HCT116 (cell line): ENCODE measurements around the gene CXXC1. TPM values are rescaled to one million over a fixed set of nuclear protein-coding genes. Genes with fewer than 3 reads are reported as not detected.
A peak's percentile ranks its signal among the peaks of the same experiment; 100 is the strongest.

ENCODE experiments used
- ATAC-seq: fragments of 200-7000 bp; cut with Tn5 transposase; 2 replicates; pipeline ENCODE4 v1.9.1; 2020; ENCODE audit warnings: mild to moderate bottlenecking, moderate library complexity
- BruUV-seq: library from RNA; stranded (reverse); fragments of 400-500 nt; replicated peaks from 2 replicates; lab custom pipeline; 2021; lab: Mats Ljungman, UMichigan
- CTCF ChIA-PET: fragments of 300-600 bp; sonication (Branson Sonifier 250); formaldehyde crosslinking; loops from one replicate; lab custom pipeline; 2021; ENCODE audit warnings: antibody characterized with exemption; lab: Charles Lee
- POLR2A ChIA-PET: fragments of 300-600, 350-600 bp; sonication (Branson Sonifier 250); formaldehyde crosslinking; loops from one replicate; lab custom pipeline; 2021; ENCODE audit warnings: antibody characterized with exemption; lab: Charles Lee
- RAD21 ChIA-PET, 2 experiments: fragments of 300-600 bp; sonication (Branson Sonifier 250); formaldehyde crosslinking; loops; one replicate each; lab custom pipeline; 2023; ENCODE audit warnings: low total read pairs in 2 of 2; ENCODE audit not compliant: uncharacterized antibody in 2 of 2, unreplicated experiment in 2 of 2, low non-redundant PET in 1 of 2; lab: Charles Lee
- DNase-seq: peaks from one replicate; pipeline ENCODE4 v3.0.0-alpha.2; 2010; ENCODE audit warnings: low read depth, low spot score
- H2AFZ ChIP-seq: fragments of 200-600 bp; shearing (Covaris generic), sonication (generic); 2 replicates; pipeline ENCODE4 v1.6.1; 2017; ENCODE audit warnings: low read depth, mixed run types, mixed read lengths, antibody characterized with exemption, low read length; ENCODE audit not compliant: poor library complexity, severe bottlenecking
- H3K27ac ChIP-seq: 2 replicates; pipeline ENCODE4 v1.5.1; 2012; ENCODE audit warnings: low read depth, low read length
- H3K27me3 ChIP-seq: fragments of 200-600 bp; sonication (generic); 2 replicates; pipeline ENCODE4 v1.6.1; 2016; ENCODE audit warnings: mixed run types, low read length, mixed read lengths; ENCODE audit not compliant: insufficient read depth
- H3K36me3 ChIP-seq, 2 experiments: fragments of 200-500 bp in 1 of 2; fragments of 200-600 bp in 1 of 2; sonication (Bioruptor generic) in 1 of 2; sonication (generic) in 1 of 2; 2 replicates each; pipeline versions ENCODE4 v1.5.1 to v1.6.1; 2014 to 2016; ENCODE audit warnings: low read length in 2 of 2, inconsistent platforms in 1 of 2, mixed read lengths in 1 of 2, mixed run types in 1 of 2; ENCODE audit not compliant: insufficient read depth in 2 of 2, control insufficient read depth in 1 of 2
- H3K4me1 ChIP-seq, 2 experiments: fragments of 200-600 bp in 1 of 2; sonication (generic) in 1 of 2; 2 replicates each; pipeline versions ENCODE4 v1.5.1 to v1.6.1; 2012 to 2017; ENCODE audit warnings: low read length in 2 of 2, inconsistent platforms in 1 of 2, mild to moderate bottlenecking in 1 of 2, mixed read lengths in 1 of 2, mixed run types in 1 of 2, moderate library complexity in 1 of 2; ENCODE audit not compliant: insufficient read depth in 2 of 2, control insufficient read depth in 1 of 2
- H3K4me2 ChIP-seq: fragments of 200-600 bp; sonication (generic); 2 replicates; pipeline ENCODE4 v1.6.1; 2017; ENCODE audit warnings: mixed run types, low read length, mixed read lengths
- H3K4me3 ChIP-seq, 2 experiments: fragments of 200-600 bp in 1 of 2; sonication (generic) in 1 of 2; replicated peaks in 1 of 2; 2 replicates each; pipeline ENCODE4 v1.5.1; 2011 to 2016; ENCODE audit warnings: low read length in 2 of 2, control low read depth in 1 of 2, low read depth in 1 of 2, mild to moderate bottlenecking in 1 of 2, mixed read lengths in 1 of 2, mixed run types in 1 of 2
- H3K79me2 ChIP-seq: fragments of 200-600 bp; sonication (generic); 2 replicates; pipeline ENCODE4 v1.6.1; 2017; ENCODE audit warnings: mild to moderate bottlenecking, mixed run types, low read length, moderate library complexity, mixed read lengths; ENCODE audit not compliant: insufficient read depth
- H3K9ac ChIP-seq: fragments of 200-600 bp; sonication (generic); 2 replicates; pipeline ENCODE4 v1.6.1; 2016; ENCODE audit warnings: low read length, mixed read lengths
- H3K9me2 ChIP-seq: fragments of 200-600 bp; sonication (generic), shearing (Covaris generic); 2 replicates; pipeline ENCODE4 v1.6.1; 2017; ENCODE audit warnings: mixed run types, mild to moderate bottlenecking, moderate library complexity; ENCODE audit not compliant: insufficient read depth
- H3K9me3 ChIP-seq, 2 experiments: fragments of 200-500 bp in 1 of 2; fragments of 200-600 bp in 1 of 2; sonication (Bioruptor generic) in 1 of 2; sonication (generic) in 1 of 2; 2 replicates each; pipeline ENCODE4 v1.6.1; 2014 to 2017; ENCODE audit warnings: low read length in 2 of 2, mixed read lengths in 2 of 2, inconsistent platforms in 1 of 2, low read depth in 1 of 2, mild to moderate bottlenecking in 1 of 2, mixed run types in 1 of 2, moderate library complexity in 1 of 2; ENCODE audit not compliant: control insufficient read depth in 1 of 2, insufficient read depth in 1 of 2
- H4K20me1 ChIP-seq: fragments of 200-600 bp; sonication (generic), shearing (Covaris generic); 2 replicates; pipeline ENCODE4 v1.6.1; 2017; ENCODE audit warnings: mixed run types, mild to moderate bottlenecking, moderate library complexity; ENCODE audit not compliant: insufficient read depth
- ELF1 ChIP-seq: IDR thresholded peaks from 2 replicates; pipeline ENCODE4 v1.6.1; 2012; ENCODE audit warnings: low read depth, borderline replicate concordance
- EZH2 ChIP-seq: fragments of 200-600 bp; sonication (generic); IDR thresholded peaks from 2 replicates; pipeline ENCODE4 v1.6.1; 2017; ENCODE audit warnings: antibody characterized with exemption, mixed run types
- EZH2phosphoT487 ChIP-seq: fragments of 200-600 bp; IDR thresholded peaks from 2 replicates; pipeline ENCODE4 v1.6.1; 2018; ENCODE audit warnings: antibody characterized with exemption, borderline replicate concordance
- JUND ChIP-seq: IDR thresholded peaks from 2 replicates; pipeline ENCODE4 v1.6.1; 2012
- POLR2A ChIP-seq: IDR thresholded peaks from 2 replicates; pipeline ENCODE4 v1.7.0; 2011; ENCODE audit warnings: borderline replicate concordance; ENCODE audit not compliant: insufficient read depth, insufficient read length; ENCODE audit errors: extremely low read depth
- SIN3A ChIP-seq: IDR thresholded peaks from 2 replicates; pipeline ENCODE4 v1.6.1; 2012; ENCODE audit warnings: low read depth
- TCF7L2 ChIP-seq: IDR thresholded peaks from 2 replicates; pipeline ENCODE4 v1.7.0; 2011; ENCODE audit warnings: borderline replicate concordance, inconsistent platforms; ENCODE audit not compliant: insufficient read depth, insufficient read length; ENCODE audit errors: extremely low read depth
- intact Hi-C: fragments of 100-400 bp; cut with micrococcal nuclease; formaldehyde crosslinking; loops from 2 replicates; pipeline ENCODE4 v1.10.0; 2022
- total RNA-seq: library from RNA; stranded (reverse); gene quantifications from one replicate; pipeline ENCODE4 v1.2.1, GENCODE V29; 2021; ENCODE audit not compliant: unreplicated experiment
- TF ChIP-seq, protein P1 (sequence below): IDR thresholded peaks from 2 replicates; pipeline ENCODE4 v1.6.1; 2012
- TF ChIP-seq, protein P2 (sequence below): IDR thresholded peaks from 2 replicates; pipeline ENCODE4 v1.6.1; 2012; ENCODE audit warnings: low read depth
- TF ChIP-seq, protein P3 (sequence below): IDR thresholded peaks from 2 replicates; pipeline ENCODE4 v1.6.1; 2011; ENCODE audit warnings: mild to moderate bottlenecking, low read length, moderate library complexity; ENCODE audit not compliant: insufficient replicate concordance; ENCODE audit errors: extremely low read depth
- TF ChIP-seq, protein P4 (sequence below): IDR thresholded peaks from 2 replicates; pipeline ENCODE4 v1.6.1; 2012

The CXXC1 gene
- total RNA-seq, 1 experiment from 2014 or later: 101 TPM

DNA sequence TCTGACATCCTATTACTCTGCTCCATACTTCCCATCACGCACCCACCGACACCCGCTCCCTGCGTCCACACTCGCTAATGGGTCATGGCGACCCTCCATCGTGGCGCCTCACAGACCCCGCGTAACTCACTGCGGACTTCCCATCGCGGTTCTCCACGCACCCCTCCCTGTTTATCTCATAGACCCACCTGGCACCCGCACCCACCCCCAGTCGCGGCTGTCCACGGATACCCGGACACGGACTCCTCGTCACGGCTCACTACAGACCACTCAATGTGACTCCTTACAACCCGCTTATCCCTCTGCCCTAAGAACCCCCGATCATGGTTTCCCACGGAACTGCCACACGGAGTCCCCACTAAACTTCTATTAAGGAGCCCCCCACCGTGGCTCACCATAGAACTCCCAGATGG lies 458 bp downstream of the CXXC1 start:
- H3K9ac ChIP-seq: peak overlapping the region; percentile 89
- ChIA-PET CTCF (no interaction called here), POLR2A (no interaction called here), RAD21 (no interaction called here)
- DNase-seq: no peak
- H4K20me1 ChIP-seq: no peaks in the 10 kb centered on the region
- no peaks in the 10 kb centered on the region for H3K9me3 ChIP-seq
- no peak overlapping the region for H2AFZ ChIP-seq
- peak overlapping the region; percentile 89 for H3K4me2 ChIP-seq
- peak; percentile 2 for ATAC-seq
- H3K79me2 ChIP-seq: peaks cover 22% of the 10 kb centered on the region
- peaks cover 5 to 27% of the 10 kb centered on the region in 2 experiments; a peak in 3 of 4 replicates for H3K4me1 ChIP-seq
- intact Hi-C loops: loop anchor here (2.0 to 10.0 kb wide), 4 partner anchors 46 to 792 kb away; partner anchors contain the start of gene RPL17
- H3K4me3 ChIP-seq: peak overlapping the region; percentile 83 to 97
- H3K36me3 ChIP-seq: peaks cover 4 to 31% of the 10 kb centered on the region in 2 experiments; a peak in 3 of 4 replicates
- no peaks in the 10 kb centered on the region for H3K27me3 ChIP-seq
- no TSS peak for BruUV-seq
- TF ChIP-seq, protein P1, sequence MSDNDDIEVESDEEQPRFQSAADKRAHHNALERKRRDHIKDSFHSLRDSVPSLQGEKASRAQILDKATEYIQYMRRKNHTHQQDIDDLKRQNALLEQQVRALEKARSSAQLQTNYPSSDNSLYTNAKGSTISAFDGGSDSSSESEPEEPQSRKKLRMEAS: no peak
- TF ChIP-seq, protein P2, sequence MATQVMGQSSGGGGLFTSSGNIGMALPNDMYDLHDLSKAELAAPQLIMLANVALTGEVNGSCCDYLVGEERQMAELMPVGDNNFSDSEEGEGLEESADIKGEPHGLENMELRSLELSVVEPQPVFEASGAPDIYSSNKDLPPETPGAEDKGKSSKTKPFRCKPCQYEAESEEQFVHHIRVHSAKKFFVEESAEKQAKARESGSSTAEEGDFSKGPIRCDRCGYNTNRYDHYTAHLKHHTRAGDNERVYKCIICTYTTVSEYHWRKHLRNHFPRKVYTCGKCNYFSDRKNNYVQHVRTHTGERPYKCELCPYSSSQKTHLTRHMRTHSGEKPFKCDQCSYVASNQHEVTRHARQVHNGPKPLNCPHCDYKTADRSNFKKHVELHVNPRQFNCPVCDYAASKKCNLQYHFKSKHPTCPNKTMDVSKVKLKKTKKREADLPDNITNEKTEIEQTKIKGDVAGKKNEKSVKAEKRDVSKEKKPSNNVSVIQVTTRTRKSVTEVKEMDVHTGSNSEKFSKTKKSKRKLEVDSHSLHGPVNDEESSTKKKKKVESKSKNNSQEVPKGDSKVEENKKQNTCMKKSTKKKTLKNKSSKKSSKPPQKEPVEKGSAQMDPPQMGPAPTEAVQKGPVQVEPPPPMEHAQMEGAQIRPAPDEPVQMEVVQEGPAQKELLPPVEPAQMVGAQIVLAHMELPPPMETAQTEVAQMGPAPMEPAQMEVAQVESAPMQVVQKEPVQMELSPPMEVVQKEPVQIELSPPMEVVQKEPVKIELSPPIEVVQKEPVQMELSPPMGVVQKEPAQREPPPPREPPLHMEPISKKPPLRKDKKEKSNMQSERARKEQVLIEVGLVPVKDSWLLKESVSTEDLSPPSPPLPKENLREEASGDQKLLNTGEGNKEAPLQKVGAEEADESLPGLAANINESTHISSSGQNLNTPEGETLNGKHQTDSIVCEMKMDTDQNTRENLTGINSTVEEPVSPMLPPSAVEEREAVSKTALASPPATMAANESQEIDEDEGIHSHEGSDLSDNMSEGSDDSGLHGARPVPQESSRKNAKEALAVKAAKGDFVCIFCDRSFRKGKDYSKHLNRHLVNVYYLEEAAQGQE: no peak
- TF ChIP-seq JUND (no peak), ELF1 (no peak), TCF7L2 (no peak), POLR2A (no peak), SIN3A (no peak), EZH2 (no peak), EZH2phosphoT487 (no peak)
- TF ChIP-seq, protein P3, sequence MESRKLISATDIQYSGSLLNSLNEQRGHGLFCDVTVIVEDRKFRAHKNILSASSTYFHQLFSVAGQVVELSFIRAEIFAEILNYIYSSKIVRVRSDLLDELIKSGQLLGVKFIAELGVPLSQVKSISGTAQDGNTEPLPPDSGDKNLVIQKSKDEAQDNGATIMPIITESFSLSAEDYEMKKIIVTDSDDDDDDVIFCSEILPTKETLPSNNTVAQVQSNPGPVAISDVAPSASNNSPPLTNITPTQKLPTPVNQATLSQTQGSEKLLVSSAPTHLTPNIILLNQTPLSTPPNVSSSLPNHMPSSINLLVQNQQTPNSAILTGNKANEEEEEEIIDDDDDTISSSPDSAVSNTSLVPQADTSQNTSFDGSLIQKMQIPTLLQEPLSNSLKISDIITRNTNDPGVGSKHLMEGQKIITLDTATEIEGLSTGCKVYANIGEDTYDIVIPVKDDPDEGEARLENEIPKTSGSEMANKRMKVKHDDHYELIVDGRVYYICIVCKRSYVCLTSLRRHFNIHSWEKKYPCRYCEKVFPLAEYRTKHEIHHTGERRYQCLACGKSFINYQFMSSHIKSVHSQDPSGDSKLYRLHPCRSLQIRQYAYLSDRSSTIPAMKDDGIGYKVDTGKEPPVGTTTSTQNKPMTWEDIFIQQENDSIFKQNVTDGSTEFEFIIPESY: no peak
- TF ChIP-seq, protein P4, sequence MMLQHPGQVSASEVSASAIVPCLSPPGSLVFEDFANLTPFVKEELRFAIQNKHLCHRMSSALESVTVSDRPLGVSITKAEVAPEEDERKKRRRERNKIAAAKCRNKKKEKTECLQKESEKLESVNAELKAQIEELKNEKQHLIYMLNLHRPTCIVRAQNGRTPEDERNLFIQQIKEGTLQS: no peak
- no peaks in the 10 kb centered on the region for H3K9me2 ChIP-seq
- H3K27ac ChIP-seq: peak overlapping the region; percentile 48
